CD4-positive, CD25-positive, alpha-beta regulatory T cell (primary cell): ENCODE measurements around the gene SH3BP5. TPM values are rescaled to one million over a fixed set of nuclear protein-coding genes. Genes with fewer than 3 reads are reported as not detected.
"Not testable (repeated sequence)": the region's sequence is repeated elsewhere in the genome, so short reads cannot be mapped to it uniquely, and the experiment has no call there.

ENCODE experiments used
- ATAC-seq, 2 donors: fragments of 150-1000 bp; cut with Tn5 transposase; one replicate each; pipeline ENCODE4 v1.10.0; 2021; ENCODE audit warnings: low read depth in 2 of 2, moderate number of reproducible peaks in 2 of 2, moderate library complexity in 1 of 2
- DNase-seq, 3 donors: peaks; one replicate each; pipeline versions ENCODE4 v3.0.0 to v3.0.0-alpha.2; 2012 to 2022; ENCODE audit warnings: mixed read lengths in 1 of 3
- H3K27ac ChIP-seq: one replicate; pipeline ENCODE4 v1.7.0; 2013; ENCODE audit warnings: mild to moderate bottlenecking, low read length; ENCODE audit not compliant: insufficient read depth, poor library complexity, severe bottlenecking
- H3K27me3 ChIP-seq: one replicate; pipeline ENCODE4 v1.7.0; 2013; ENCODE audit warnings: low read length; ENCODE audit not compliant: control insufficient read depth, insufficient read depth
- H3K36me3 ChIP-seq: one replicate; pipeline ENCODE4 v1.7.0; 2013; ENCODE audit warnings: mild to moderate bottlenecking, low read length, moderate library complexity; ENCODE audit not compliant: control insufficient read depth, insufficient read depth
- H3K4me1 ChIP-seq: 2 replicates; pipeline ENCODE4 v1.7.0; 2013; ENCODE audit warnings: mild to moderate bottlenecking, low read length; ENCODE audit not compliant: insufficient read depth, control insufficient read depth, poor library complexity, severe bottlenecking
- H3K4me3 ChIP-seq: one replicate; pipeline ENCODE4 v1.7.0; 2013; ENCODE audit warnings: low read depth, mild to moderate bottlenecking, low read length, moderate library complexity
- H3K9me3 ChIP-seq, 2 experiments: 1 replicate in 1 of 2; 2 replicates in 1 of 2; pipeline ENCODE4 v1.7.0; 2013; ENCODE audit warnings: low read length in 2 of 2, mild to moderate bottlenecking in 1 of 2, moderate library complexity in 1 of 2; ENCODE audit not compliant: control insufficient read depth in 2 of 2
- H3K27ac Mint-ChIP-seq, 3 donors: one replicate each; pipeline ENCODE4 v1.8.0; 2020 to 2022; ENCODE audit warnings: mild to moderate bottlenecking in 3 of 3, mixed read lengths in 3 of 3, moderate library complexity in 2 of 3
- H3K27me3 Mint-ChIP-seq: one replicate; pipeline ENCODE4 v1.8.0; 2022; ENCODE audit warnings: mild to moderate bottlenecking, mixed read lengths
- H3K36me3 Mint-ChIP-seq: one replicate; pipeline ENCODE4 v1.8.0; 2020; ENCODE audit warnings: mixed read lengths
- H3K4me1 Mint-ChIP-seq, 4 donors: one replicate each; pipeline ENCODE4 v1.8.0; 2020 to 2022; ENCODE audit warnings: mixed read lengths in 4 of 4, mild to moderate bottlenecking in 1 of 4
- H3K4me3 Mint-ChIP-seq, 4 donors: one replicate each; pipeline ENCODE4 v1.8.0; 2020 to 2022; ENCODE audit warnings: mild to moderate bottlenecking in 4 of 4, mixed read lengths in 4 of 4, moderate library complexity in 3 of 4
- H3K9me3 Mint-ChIP-seq, 7 donors: one replicate each; pipeline ENCODE4 v1.8.0; 2020 to 2022; ENCODE audit warnings: mixed read lengths in 7 of 7, mild to moderate bottlenecking in 3 of 7, moderate library complexity in 2 of 7
- polyA plus RNA-seq, 4 donors: library from polyadenylated mRNA; unstranded; fragments of 300-500 nt; fragmentation: Illumina TruSeq; gene quantifications; one replicate each; pipeline ENCODE4 v1.2.3, GENCODE V29; 2021
- total RNA-seq: library from RNA; stranded (reverse); gene quantifications from one replicate; pipeline ENCODE4 v1.2.3, GENCODE V29; 2022

SH3BP5 gene
- total and polyA plus RNA-seq, 5 donors from 2014 or later, result 24.7 to 68.6 (median 32.8) TPM

DNA sequence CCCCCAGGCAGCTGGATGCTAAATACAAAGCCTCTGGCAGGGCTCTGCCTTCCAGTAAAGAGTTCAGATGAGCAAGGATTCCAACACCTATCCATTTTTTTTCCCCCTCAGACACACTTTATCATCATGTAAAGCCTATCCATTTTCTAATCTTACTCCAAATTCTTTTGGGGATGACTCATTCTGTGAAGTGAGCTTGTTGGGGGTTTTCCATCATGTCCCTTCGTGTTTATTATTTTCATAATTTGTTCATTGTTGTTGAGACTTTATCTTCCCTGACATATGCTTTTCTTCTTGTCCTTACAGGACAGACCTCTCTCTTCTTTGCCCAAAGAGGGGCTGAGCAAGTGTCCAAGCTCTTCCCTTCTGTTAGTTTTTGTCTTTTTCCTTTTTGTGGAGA is 34.7 kb upstream of the SH3BP5 start:
- H3K27ac ChIP-seq, result no peak overlapping the region
- Mint-ChIP-seq H3K36me3 (no peaks in the 10 kb centered on the region), H3K4me1 (peaks cover 11 to 40% (median 22%) of the 10 kb centered on the region in 4 donors), H3K27ac (peak overlapping the region in 1 of 3 donors; percentile 40), H3K9me3 (no peaks in the 10 kb centered on the region), H3K27me3 (no peaks in the 10 kb centered on the region), H3K4me3 (no peak overlapping the region)
- peaks cover 18% of the 10 kb centered on the region for H3K4me1 ChIP-seq
- DNase-seq (no peak), ATAC-seq (no peak)
- no peaks in the 10 kb centered on the region for H3K27me3 ChIP-seq
- no peaks in the 10 kb centered on the region for H3K9me3 ChIP-seq
- no peaks in the 10 kb centered on the region for H3K36me3 ChIP-seq
- no peak overlapping the region for H3K4me3 ChIP-seq

DNA sequence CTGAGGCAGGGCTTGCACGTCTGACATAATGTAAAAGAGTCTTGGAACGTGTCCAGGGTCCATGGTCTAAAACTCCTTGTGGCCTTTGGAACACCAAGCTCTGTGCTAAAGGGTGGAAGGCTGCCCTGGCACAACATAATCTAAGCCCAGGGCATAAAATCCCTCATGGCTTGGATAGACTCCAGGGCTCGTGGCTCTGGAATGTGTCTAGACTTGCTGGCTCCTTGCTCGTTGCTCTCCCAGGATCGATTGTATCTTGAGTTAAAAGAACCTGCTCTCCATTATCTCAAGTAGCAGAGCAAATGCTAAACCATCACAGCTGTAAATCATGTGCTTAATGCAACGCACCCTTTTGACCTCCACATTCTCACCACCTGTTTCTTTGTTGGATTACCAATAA is 31.7 kb upstream of the SH3BP5 start:
- not testable (repeated sequence) for H3K36me3 Mint-ChIP-seq, H3K4me3 ChIP-seq, H3K27me3 Mint-ChIP-seq, H3K36me3 ChIP-seq, H3K9me3 ChIP-seq, ATAC-seq, H3K27ac ChIP-seq, DNase-seq, H3K4me3 Mint-ChIP-seq, H3K9me3 Mint-ChIP-seq, H3K27me3 ChIP-seq
- peaks cover 37% of the 10 kb centered on the region for H3K4me1 ChIP-seq
- Mint-ChIP-seq H3K4me1 (peaks cover 30 to 59% (median 39%) of the 10 kb centered on the region in 4 donors), H3K27ac (peak overlapping the region in 1 of 3 donors; percentile 25)

DNA sequence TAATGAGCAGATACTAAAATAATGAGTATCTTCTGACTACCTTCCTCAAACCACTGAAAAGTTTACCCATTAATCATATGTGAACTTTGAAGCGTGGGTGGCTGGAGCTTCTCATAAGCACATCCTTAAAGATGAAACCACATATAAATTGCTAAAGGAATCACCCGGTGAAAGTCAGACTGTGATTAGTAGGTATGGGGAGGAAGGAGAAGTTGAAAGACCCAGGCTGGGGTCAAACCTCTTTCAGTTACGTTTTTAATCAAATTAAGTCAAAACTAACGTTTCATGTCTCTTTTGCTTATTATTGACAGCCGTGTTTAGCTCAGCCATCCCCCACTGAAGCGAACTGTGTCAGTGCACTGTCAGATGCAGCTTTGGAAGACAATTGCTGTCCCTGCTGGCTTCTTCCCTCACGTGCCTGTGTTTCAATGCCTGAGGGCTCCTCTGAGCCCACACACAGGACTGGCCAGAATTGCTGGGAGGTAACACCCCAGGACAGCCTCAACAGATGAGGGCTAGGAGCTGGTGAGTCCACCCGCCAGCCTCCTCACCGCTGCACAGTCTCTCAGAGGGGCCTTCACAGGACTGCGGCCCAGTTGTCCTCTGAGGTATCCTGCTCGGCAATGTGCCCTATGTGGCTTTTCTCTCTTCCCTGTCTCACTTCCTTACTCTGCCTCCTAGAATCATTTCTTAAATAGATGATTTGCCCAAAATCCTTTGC is 29.3 kb upstream of the SH3BP5 start:
- Mint-ChIP-seq H3K36me3 (peaks cover under 1% of the 10 kb centered on the region), H3K27me3 (no peaks in the 10 kb centered on the region), H3K27ac (peak overlapping the region; percentile 26 to 97 (median 91)), H3K9me3 (no peaks in the 10 kb centered on the region), H3K4me3 (peak overlapping the region in 3 of 4 donors; percentile 2 to 69 (median 3)), H3K4me1 (peaks cover 26 to 54% (median 34%) of the 10 kb centered on the region in 4 donors)
- Histone ChIP-seq H3K4me1 (peaks cover 34% of the 10 kb centered on the region), H3K36me3 (no peaks in the 10 kb centered on the region), H3K4me3 (peak overlapping the region; percentile 58), H3K9me3 (no peaks in the 10 kb centered on the region), H3K27me3 (no peaks in the 10 kb centered on the region), H3K27ac (peak overlapping the region; percentile 24)
- DNase-seq (peak in 2 of 3 donors; percentile 8 to 80), ATAC-seq (peak; percentile 31 to 38)

DNA sequence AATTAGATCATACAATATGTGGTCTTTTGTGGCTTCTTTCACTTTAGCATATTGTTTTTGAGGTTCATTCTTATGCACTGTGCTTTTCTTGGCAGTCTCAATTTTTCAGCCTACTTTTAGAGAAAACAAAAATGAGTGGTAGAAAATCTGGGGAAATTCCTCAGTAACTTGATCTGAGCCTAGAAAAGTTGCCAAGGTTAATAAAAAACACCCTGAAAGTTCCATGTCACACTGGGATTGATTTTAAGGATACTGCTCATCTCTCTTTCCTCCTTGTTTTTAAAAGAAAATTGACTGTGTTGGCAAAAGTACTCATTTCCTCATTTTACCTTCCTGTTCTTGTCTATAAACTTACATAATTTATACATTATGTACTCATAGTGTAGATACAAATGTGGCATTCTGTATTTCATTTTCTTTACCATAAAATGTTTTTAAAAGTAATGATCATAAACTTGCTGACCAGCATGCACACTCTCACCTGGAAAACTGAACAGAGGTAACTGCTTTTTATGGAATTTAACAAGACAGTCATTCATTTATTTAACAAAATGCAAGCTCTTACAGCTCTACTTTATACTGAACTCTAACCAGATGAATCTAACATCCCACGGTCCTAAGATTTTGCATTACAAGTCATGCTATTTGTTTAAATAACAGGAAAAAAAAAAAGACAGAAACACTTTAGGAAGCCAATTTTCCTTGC is 28.6 kb upstream of the SH3BP5 start:
- peak overlapping the region; percentile 58 for H3K4me3 ChIP-seq
- no peaks in the 10 kb centered on the region for H3K9me3 ChIP-seq
- no peak for ATAC-seq

DNA sequence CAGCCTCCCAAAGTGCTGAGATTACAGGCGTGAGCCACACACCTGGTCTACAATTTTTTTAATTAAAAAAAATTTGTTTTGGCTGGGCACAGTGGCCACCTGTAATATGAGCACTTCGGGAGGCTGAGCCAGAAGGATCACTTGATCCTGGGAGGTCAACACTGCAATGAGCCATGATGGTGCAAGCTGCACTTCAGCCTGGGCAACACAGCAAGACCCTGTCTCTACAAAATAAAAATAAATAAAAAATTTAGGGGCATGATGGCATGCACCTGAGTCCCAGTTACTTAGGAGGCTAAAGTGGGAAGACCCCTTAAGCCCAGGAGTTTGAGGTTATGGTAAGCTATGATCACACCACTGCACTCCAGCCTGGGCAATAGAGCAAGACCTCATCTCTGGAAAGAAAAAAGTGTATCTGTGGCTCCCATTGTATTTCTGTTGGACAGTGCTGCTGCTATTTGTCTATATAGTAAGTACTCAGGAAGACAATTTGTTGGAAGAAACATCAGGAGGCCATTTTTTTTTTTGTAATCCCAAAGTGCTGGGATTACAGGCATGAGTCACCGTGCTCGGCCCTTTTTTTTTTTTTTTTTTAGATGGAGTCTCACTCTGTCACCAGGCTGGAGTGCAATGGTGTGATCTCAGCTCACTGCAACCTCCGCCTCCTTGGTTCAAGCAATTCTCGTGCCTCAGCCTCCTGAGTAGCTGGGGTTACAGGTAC is 27.5 kb upstream of the SH3BP5 start:
- H3K27me3 ChIP-seq, result no peaks in the 10 kb centered on the region
- Mint-ChIP-seq H3K27me3 (no peaks in the 10 kb centered on the region), H3K4me3 (no peak overlapping the region), H3K9me3 (peaks cover 0 to 1% (median 0%) of the 10 kb centered on the region in 7 donors), H3K27ac (no peak overlapping the region), H3K4me1 (peaks cover 36 to 62% (median 46%) of the 10 kb centered on the region in 4 donors), H3K36me3 (peaks cover 5% of the 10 kb centered on the region)
- H3K4me1 ChIP-seq, result peaks cover 49% of the 10 kb centered on the region
- H3K4me3 ChIP-seq, result no peak overlapping the region
- H3K36me3 ChIP-seq, result no peaks in the 10 kb centered on the region
- H3K27ac ChIP-seq, result no peak overlapping the region
- ATAC-seq (no peak), DNase-seq (no peak)
- no peaks in the 10 kb centered on the region for H3K9me3 ChIP-seq

More for the DNA sequence above, 28.6 kb upstream of the SH3BP5 start:
- Mint-ChIP-seq H3K27ac (peak overlapping the region; percentile 26 to 91 (median 60)), H3K4me1 (peaks cover 33 to 61% (median 41%) of the 10 kb centered on the region in 4 donors), H3K27me3 (no peaks in the 10 kb centered on the region), H3K4me3 (peak overlapping the region in 3 of 4 donors; percentile 0 to 16 (median 2)), H3K9me3 (no peaks in the 10 kb centered on the region), H3K36me3 (peaks cover 5% of the 10 kb centered on the region)
- Histone ChIP-seq H3K36me3 (no peaks in the 10 kb centered on the region), H3K27ac (peak overlapping the region; percentile 41), H3K27me3 (no peaks in the 10 kb centered on the region), H3K4me1 (peaks cover 41% of the 10 kb centered on the region)
- DNase-seq, result peak in 1 of 3 donors; percentile 44

DNA sequence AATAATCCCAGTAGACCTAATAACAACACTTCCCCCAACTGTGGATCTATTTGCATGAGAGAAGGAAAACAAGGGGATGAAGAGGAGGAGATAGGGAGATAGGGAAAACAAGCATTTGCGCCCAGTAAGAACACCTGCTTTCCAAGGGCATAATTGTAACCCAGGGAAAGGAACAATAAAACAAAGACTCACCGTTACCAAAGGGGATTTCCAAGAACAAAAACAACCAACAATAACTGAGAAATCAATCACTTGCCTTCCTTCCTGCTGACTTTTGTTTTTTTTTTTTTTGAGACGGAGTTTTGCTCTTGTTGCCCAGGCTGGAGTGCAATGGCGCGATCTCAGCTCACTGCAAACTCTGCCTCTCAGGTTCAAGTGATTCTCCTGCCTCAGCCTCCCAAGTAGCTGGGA is 24.3 kb upstream of the SH3BP5 start:
- not testable (repeated sequence) for H3K27me3 Mint-ChIP-seq, H3K27me3 ChIP-seq, H3K9me3 ChIP-seq, H3K36me3 Mint-ChIP-seq, H3K36me3 ChIP-seq, H3K9me3 Mint-ChIP-seq
- Mint-ChIP-seq H3K27ac (peak overlapping the region; percentile 88 to 98 (median 97)), H3K4me3 (peak overlapping the region in 3 of 4 donors; percentile 29 to 85 (median 63)), H3K4me1 (peaks cover 24 to 47% (median 36%) of the 10 kb centered on the region in 4 donors)
- Histone ChIP-seq H3K27ac (peak overlapping the region; percentile 83), H3K4me3 (peak overlapping the region; percentile 63), H3K4me1 (peaks cover 35% of the 10 kb centered on the region)
- DNase-seq (peak in 2 of 3 donors; percentile 52 to 84), ATAC-seq (peak; percentile 57 to 77)

DNA sequence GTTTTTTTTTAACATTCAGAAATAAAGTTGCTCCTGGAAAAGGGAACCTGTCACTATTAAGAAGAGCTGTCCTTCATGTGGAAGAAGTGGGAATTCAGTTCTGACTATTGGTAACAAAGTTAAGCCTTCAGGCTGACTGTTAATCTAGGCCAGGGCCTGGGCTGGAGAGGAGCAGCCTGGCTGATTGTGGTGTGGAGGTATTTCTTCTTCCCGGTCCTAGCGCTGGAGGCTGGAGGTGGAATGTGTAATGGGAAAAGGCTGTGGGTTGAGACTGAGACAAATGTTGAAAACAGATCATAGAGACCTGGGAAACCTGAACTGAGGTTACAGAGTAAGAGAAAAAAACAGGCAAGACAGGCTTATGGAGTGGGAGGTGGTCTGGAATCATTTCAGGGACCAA is 23.8 kb upstream of the SH3BP5 start:
- no peaks in the 10 kb centered on the region for H3K36me3 ChIP-seq

More for the DNA sequence above, 23.8 kb upstream of the SH3BP5 start:
- peaks cover 20 to 43% (median 31%) of the 10 kb centered on the region in 4 donors for H3K4me1 Mint-ChIP-seq
- peaks cover 0 to 4% (median 0%) of the 10 kb centered on the region in 7 donors for H3K9me3 Mint-ChIP-seq
- H3K27ac Mint-ChIP-seq, result peak overlapping the region; percentile 88 to 98 (median 97)
- ATAC-seq (no peak), DNase-seq (peak in 1 of 3 donors; percentile 27)
- Histone ChIP-seq H3K27me3 (no peaks in the 10 kb centered on the region), H3K4me3 (peak overlapping the region; percentile 63), H3K4me1 (peaks cover 30% of the 10 kb centered on the region), H3K27ac (peak overlapping the region; percentile 83), H3K9me3 (peaks cover 0 to 8% of the 10 kb centered on the region in 2 experiments)
- H3K4me3 Mint-ChIP-seq, result peak overlapping the region in 3 of 4 donors; percentile 29 to 85 (median 63)
- H3K36me3 Mint-ChIP-seq, result peaks cover 10% of the 10 kb centered on the region
- H3K27me3 Mint-ChIP-seq, result no peaks in the 10 kb centered on the region
